ENCODE results near the gene ATP9B. TPM values are rescaled to one million over a fixed set of nuclear protein-coding genes. Genes with fewer than 3 reads are reported as not detected.

The ATP9B gene
- total RNA-seq, 1 experiment from 2014 or later: 6.5 TPM

DNA sequence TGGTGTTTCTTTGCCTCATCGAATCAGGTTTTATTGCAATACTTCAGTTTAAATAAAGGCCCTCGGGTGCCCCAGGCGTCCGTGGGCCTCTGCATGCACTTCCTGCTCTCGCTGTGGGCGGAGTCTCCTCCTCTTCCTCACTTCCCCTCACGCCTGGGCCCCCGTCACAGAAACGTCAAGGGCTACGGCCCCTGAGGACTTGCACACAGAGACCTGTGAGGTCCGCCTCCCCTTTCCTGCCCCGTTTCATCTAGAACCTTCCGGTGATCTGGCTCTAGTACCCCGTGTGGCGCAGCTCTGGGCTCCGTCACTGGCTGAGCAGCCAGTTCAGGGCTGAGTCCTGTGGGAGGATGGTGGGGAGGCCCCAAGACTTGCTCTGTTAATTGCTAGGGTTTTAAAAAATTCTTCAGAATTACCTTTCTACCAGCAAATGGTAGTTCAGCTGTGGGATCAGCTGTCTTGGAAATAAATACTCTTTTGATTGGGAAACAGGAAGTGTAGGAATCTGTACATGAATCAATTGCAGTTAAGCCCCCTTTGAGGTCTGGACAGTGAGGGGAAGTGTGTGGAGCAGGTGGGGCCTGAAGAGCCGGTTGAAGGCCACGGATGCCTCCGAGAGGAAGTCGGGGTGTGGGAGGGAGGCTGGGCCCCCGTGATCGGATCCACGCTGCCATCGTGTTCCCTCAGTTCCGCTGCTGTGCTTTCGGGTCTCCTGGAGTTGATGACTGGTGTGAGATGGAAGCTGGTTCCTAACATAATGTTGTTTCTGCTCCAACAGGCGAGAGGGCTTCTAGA is 336.8 kb downstream of the ATP9B start:
- no peak for DNase-seq (ENCODE audit: low read depth)

DNA sequence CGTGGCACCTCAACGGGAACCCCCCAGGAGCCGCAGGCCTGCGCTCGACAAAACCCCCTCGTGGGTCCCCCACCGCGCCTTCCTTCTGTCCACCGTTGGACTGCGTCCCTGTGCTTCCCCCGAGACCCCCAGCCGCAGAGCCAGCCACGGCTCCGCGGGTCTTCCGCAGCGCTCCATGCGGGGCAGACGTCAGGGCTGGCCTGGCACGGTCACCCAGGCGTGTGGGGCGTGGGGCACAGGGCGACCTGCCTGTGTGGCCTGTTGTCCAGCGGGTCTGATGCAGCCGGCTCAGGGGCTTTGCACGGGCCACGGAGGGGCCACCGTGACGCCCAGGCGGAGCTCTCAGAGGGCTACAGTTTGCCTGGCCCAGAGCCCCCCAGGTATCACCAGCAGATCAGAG is 337.5 kb downstream of the ATP9B start:
- DNase-seq (ENCODE audit: low read depth): no peak

- no peak for DNase-seq (ENCODE audit: low read depth)
Observed at GRCh38 chr18:79409313-79409712, 340.1 kb downstream of the ATP9B start.

DNA sequence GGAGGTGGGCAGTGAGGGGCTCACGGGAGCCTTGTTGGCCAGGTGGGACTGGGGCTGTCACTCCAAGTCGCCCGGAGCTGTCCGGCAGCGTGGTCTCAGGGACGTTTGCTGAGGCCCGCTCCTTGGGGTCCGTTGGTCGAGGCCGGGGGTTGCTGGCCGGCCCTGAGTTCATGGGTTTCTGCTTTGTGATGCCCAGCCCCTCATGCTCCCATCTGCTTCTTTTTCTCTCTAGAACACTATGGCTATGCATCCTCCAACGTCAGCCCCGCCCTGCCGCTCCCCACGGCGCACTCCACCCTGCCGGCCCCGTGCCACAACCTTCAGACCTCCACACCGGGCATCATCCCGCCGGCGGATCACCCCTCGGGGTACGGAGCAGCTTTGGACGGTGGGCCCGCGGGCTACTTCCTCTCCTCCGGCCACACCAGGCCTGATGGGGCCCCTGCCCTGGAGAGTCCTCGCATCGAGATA is 341.0 kb downstream of the ATP9B start:
- no peak for DNase-seq (ENCODE audit: low read depth)

DNA sequence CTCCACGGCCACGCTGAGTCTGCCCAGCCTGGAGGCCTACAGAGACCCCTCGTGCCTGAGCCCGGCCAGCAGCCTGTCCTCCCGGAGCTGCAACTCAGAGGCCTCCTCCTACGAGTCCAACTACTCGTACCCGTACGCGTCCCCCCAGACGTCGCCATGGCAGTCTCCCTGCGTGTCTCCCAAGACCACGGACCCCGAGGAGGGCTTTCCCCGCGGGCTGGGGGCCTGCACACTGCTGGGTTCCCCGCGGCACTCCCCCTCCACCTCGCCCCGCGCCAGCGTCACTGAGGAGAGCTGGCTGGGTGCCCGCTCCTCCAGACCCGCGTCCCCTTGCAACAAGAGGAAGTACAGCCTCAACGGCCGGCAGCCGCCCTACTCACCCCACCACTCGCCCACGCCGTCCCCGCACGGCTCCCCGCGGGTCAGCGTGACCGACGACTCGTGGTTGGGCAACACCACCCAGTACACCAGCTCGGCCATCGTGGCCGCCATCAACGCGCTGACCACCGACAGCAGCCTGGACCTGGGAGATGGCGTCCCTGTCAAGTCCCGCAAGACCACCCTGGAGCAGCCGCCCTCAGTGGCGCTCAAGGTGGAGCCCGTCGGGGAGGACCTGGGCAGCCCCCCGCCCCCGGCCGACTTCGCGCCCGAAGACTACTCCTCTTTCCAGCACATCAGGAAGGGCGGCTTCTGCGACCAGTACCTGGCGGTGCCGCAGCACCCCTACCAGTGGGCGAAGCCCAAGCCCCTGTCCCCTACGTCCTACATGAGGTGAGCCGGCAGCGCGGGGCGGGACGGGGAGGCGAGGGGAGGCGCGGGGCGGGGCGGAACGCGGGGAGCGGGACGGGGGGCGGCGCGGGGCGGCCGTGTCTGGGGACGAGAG is 341.8 kb downstream of the ATP9B start:
- no peak for DNase-seq (ENCODE audit: low read depth)

DNA sequence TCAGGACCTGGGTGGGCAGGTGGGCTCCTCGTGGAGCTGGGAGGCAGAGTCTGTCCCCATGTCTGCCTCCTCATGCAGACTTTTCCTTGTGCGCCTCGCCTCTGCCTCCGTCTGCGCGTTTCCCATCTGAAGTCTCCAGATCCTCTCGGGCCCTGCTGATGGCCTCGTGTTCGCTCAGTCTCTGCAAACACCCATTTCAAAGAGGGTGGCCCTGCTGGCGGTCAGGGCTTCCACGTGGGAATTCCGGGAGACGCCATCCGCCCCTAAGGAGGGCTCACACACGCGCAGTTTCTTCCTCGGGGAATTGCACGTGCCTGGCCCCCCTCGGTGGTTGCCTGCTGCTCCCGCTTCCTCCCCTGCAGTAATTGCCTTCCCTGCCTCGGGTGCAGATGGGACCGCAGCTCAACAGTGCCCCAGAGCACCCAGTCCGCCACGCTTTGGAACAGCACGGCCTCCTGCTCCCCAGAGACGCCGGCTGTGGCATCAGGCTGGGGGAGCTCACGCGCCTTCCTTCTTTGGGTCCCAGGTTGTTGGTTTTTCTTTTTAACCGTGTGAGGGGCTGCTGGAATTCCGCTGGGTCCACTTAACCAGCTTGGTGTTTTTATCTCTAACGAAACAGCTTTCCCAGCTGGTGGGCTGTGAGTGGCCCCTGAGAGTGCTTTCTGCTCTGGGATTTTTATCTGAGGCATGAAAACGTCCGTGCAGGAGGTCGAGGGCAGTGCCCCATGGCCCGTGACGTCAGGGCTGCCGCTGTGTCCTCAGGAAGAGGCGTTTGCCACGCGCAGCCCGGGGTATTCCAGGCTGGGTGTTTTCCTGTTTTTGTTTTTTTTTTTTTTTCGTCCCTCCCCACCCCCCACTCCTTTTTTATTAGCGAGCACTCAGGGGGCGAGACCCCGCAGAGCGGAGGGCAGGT is 342.7 kb downstream of the ATP9B start:
- no peak for DNase-seq (ENCODE audit: low read depth)

- no peak for DNase-seq (ENCODE audit: low read depth)
Observed at GRCh38 chr18:79413025-79413424, 343.8 kb downstream of the ATP9B start.

GRCh38 chr18:79413426-79413825 is 344.2 kb downstream of the ATP9B start:
- no peak for DNase-seq (ENCODE audit: low read depth)

DNA sequence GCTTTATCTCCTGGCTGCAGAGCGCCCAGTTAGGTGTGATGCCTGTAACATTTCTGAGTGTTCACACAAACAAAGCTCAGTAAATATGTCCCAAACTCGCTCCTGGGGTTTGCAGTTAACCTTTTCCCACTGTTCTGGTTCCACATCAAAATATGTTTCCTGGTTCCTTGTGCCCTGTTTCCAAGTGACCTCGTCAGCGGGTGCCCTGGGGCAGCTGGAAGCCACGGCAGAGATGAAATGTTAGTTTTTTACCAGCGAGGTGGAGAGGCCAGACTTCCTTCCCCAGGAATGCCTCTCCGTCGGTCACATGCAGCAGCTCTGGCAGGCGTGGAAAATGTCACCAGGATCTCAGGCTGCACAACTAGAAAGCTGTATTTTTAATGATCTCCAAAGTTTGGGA is 344.7 kb downstream of the ATP9B start:
- DNase-seq (ENCODE audit: low read depth): no peak

DNA sequence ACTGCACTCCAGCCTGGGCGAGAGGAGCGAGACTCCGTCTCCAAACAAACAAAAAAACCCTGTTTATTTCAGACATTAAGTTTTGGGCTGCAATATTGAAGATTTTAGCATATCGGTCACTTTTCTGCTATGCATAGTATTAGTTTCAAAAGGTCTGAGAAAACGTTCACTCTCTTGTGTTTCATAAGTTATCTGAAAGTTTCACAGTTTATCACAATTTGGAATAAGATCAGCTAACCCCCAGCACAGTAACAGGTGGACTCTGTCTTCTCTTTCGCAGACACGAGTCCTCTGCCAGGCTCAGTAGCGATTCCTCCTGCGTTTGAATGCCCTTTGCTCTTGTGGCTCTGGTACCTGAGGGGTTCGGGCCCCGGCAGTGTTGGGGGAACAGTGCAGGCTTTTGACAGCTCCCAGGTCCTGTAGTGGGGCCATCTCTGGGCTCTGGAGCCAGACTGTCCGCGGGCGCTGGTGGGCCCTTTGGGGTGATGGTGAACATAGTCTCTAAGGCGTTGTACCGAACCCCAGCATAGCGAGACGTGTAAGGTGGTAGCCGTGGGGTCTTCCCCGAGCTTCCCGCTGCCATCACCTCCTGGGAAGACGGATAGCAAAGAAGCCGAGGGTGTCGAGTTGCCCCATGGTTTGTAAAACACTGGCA is 347.0 kb downstream of the ATP9B start:
- no peak for DNase-seq (ENCODE audit: low read depth)

DNA sequence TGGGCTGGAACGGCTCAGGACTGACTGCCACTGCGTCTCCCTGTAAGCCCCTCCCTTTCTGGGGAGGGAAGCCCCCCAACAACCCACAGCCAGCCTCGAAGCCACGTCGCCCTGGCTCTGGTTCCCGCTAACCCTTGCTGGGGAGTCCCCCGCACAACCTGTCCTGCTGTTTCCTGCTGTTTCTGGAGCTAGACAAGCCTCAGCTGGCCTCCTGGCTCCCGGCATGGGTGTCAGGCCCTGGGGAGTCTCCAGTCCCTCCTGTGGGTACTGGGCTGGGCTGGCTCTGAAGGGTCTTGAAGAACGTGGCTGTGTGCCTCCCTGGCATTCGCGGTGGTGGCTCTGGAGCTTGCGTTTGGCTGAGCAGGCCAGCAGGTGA is 347.5 kb downstream of the ATP9B start:
- no peak for DNase-seq (ENCODE audit: low read depth)

DNA sequence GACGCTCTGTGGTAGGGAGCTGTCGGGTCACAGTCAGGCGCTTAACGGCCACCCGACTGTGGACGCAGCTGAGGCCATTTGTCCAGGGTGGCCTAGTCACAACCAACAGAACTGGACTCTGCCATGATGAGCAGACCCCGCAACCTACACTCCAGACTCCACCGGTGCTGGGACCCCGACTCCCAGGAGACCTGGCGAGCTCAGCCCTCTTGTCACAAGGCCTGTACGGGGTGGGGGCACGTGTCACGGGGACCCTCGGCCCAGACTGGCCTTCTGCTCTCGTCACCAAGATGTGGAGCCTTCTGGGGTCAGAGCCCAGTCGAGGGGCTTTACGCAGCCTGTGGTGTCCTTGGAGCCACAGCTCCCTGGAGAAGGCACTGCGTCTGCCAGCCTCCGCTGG is 349.0 kb downstream of the ATP9B start:
- no peak for DNase-seq (ENCODE audit: low read depth)

DNA sequence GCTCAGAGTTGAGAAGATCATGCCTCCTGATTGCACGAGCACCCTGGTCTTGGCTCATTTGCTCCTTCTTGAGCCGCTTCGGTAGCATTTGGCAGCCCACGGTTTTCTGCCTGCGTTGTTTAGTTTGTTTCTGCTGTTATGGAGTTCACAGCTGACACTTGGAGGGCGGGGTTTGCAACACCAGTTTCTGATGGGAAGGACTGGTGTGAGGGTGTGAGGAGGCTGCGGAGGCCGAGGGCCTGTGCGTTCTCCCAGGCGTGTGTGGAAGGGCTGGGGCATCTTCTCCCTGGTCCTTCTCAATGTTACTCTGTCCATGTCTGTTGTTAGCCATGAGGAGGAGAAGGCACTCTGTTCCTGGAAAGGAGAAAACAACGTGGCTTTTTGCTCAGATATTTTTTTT is 349.4 kb downstream of the ATP9B start:
- no peak for DNase-seq (ENCODE audit: low read depth)

- DNase-seq (ENCODE audit: low read depth): no peak
Observed at GRCh38 chr18:79420033-79420745, 351.0 kb downstream of the ATP9B start.

GRCh38 chr18:79421275-79421857 is 352.2 kb downstream of the ATP9B start:
- no peak for DNase-seq (ENCODE audit: low read depth)

- DNase-seq (ENCODE audit: low read depth): no peak
Observed at GRCh38 chr18:79422022-79422782, 353.0 kb downstream of the ATP9B start.

DNA sequence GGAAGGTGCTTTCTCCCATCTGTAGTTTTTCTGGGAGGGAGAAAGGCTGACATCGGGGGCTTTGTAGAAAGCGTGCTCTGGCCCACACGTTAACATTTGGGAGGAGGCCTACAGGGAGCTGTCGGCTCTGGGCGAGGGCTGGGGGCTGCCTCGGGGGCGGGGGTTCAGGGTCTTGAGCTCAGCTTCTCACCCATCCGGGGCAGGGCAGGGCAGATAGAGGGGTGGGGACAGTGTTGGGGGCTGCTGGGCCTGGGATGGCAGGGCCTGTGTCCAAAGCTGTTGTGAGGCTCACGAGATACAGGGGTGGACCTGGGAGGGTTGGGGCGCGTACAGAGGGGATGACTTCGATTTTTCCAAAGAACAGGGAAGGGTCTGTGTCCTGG is 353.6 kb downstream of the ATP9B start:
- DNase-seq (ENCODE audit: low read depth): no peak

DNA sequence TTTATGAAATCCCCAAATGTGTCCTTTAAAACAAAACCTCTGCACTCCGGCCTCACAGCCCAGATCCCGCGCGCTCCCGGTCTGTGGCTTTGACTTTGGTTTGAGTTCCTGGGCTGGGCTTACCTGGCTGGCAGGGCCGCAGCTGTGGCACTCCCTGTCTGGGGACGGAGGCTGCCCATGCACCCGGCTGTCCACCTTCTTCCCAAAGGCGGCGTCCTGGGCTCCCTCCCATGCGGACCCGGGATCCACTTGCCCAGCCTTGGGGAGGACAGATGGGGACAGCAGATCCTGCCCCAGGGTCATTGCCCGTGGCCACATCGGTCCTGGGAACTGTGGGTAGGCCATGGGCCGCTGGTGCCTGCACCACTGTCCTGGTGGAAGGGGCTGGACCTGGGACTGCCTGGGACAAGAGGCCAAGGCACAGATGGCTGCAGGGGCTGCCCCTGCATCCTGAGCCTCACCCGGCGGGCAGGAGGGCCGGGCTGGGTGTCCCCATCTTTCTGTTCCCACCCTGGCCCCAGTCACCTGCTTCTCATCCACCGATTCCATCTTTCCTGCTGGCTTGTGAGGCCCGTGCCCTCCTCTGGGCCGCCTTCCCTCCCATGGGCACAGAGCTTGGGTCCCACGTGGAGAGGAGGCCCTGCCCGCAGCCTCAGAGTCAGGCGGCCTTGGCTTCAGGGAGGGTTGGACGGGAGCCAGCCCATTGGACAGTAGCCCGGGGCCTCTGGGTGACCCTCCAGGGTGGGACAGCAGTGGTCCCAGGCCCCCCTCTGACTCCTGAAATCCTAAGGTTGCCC is 354.2 kb downstream of the ATP9B start:
- no peak for DNase-seq (ENCODE audit: low read depth)
